Tibial nerve (tissue), 4 donors: ENCODE data around the gene OR1K1. TPM values are rescaled to one million over a fixed set of nuclear protein-coding genes. Genes with fewer than 3 reads are reported as not detected.
A peak's percentile ranks its signal among the peaks of the same experiment; 100 is the strongest.
"Not testable (repeated sequence)": the region's sequence is repeated elsewhere in the genome, so short reads cannot be mapped to it uniquely, and the experiment has no call there.

Experiments used
- DNase-seq, 2 donors: peaks; one replicate each; pipeline ENCODE4 v3.0.0-alpha.2; 2019; ENCODE audit warnings: low spot score in 2 of 2
- H3K27ac ChIP-seq, 4 donors: fragments of 200-600 bp; sonication (generic) in 3 of 4; one replicate each; pipeline ENCODE4 v1.5.1; 2017 to 2019; ENCODE audit warnings: mild to moderate bottlenecking in 1 of 4
- H3K27me3 ChIP-seq, 2 donors: fragments of 200-600 bp; sonication (generic) in 1 of 2; one replicate each; pipeline versions ENCODE4 v1.5.1 to v1.6.0; 2017 to 2019
- H3K36me3 ChIP-seq, 3 donors: fragments of 200-600 bp; sonication (generic); one replicate each; pipeline ENCODE4 v1.5.1; 2018 to 2019
- H3K4me1 ChIP-seq, 4 donors: fragments of 200-600 bp; sonication (generic) in 3 of 4; one replicate each; pipeline ENCODE4 v1.5.1; 2017 to 2019
- H3K4me3 ChIP-seq, 4 donors: fragments of 200-600 bp; sonication (generic) in 3 of 4; one replicate each; pipeline ENCODE4 v1.5.1; 2017 to 2019; ENCODE audit warnings: mild to moderate bottlenecking in 1 of 4, moderate library complexity in 1 of 4
- H3K9me3 ChIP-seq, 4 donors: fragments of 200-600 bp; sonication (generic) in 3 of 4; one replicate each; pipeline ENCODE4 v1.5.1; 2017 to 2019
- CTCF ChIP-seq, 5 experiments: fragments of 200-600 bp in 3 of 5; fragments of 450-650 bp in 2 of 5; sonication (generic) in 3 of 5; IDR thresholded peaks; one replicate each; pipeline ENCODE4 v1.5.1; 2016 to 2019; ENCODE audit warnings: antibody characterized with exemption in 5 of 5, mild to moderate bottlenecking in 3 of 5, moderate library complexity in 2 of 5
- EP300 ChIP-seq, 2 donors: sonication (generic); formaldehyde crosslinking; IDR thresholded peaks; one replicate each; pipeline ENCODE4 v1.6.1; 2017; ENCODE audit warnings: antibody characterized with exemption in 2 of 2, mild to moderate bottlenecking in 1 of 2
- POLR2A ChIP-seq, 2 donors: fragments of 450-650 bp; IDR thresholded peaks; one replicate each; pipeline ENCODE4 v1.6.1; 2017; ENCODE audit warnings: antibody characterized with exemption in 2 of 2, mild to moderate bottlenecking in 2 of 2, moderate library complexity in 2 of 2
- WGBS, 2 donors: methylation state at CpG; one replicate each; pipeline ENCODE4 v1.1.5; 2018; 5-methylcytosine and 5-hydroxymethylcytosine counted together
- total RNA-seq, 4 donors: library from RNA; depleted of rRNA; stranded (reverse); fragments of >200 nt; gene quantifications; one replicate each; pipeline ENCODE4 v1.1.0, GENCODE V29; 2016

OR1K1 gene
- total RNA-seq, 4 donors from 2014 or later: not detected

DNA sequence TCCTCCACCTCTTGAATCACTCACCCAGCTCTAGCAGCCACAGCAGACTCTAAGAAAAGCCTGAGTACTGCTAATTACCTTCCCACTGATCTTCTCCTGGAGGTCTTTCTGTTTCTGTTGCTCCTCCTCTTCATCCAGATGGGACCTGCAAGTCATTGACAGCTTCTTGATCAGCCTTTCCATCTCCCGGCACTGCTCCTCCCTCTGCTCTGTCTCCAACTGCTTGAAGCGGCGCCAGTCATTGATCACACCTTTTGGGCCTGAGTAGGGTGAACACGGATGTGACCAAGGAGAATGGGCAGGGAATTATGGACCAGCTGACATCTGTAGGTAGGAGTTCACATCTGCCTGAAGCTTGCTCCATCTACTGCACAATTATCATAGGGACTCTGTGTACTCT is 23.0 kb downstream of the OR1K1 start:
- peaks cover 0 to 56% (median 20%) of the 10 kb centered on the region in 4 donors for H3K4me1 ChIP-seq
- 94 to 97% methylated on average over 4 of the region's 4 CpGs for WGBS, 2 donors
- H3K27me3 ChIP-seq: no peaks in the 10 kb centered on the region
- peaks cover 0 to 46% (median 0%) of the 10 kb centered on the region in 3 donors for H3K36me3 ChIP-seq
- no peak for DNase-seq
- H3K27ac ChIP-seq: peak overlapping the region in 1 of 4 donors; percentile 44
- no peaks in the 10 kb centered on the region for H3K9me3 ChIP-seq
- no peak overlapping the region for H3K4me3 ChIP-seq
- TF ChIP-seq EP300 (IDR thresholded peaks at IDR 0.05) (no peak), POLR2A (IDR thresholded peaks at IDR 0.05) (no peak), CTCF (IDR thresholded peaks at IDR 0.05) (no peak)

GRCh38 chr9:122827761-122828093 is 27.8 kb downstream of the OR1K1 start:
- Histone ChIP-seq H3K4me3 (peak overlapping the region; percentile 75 to 96 (median 86)), H3K4me1 (peaks cover 0 to 29% (median 18%) of the 10 kb centered on the region in 4 donors), H3K9me3 (no peaks in the 10 kb centered on the region), H3K36me3 (peaks cover 0 to 18% (median 0%) of the 10 kb centered on the region in 3 donors), H3K27ac (peak overlapping the region; percentile 90 to 99 (median 94)), H3K27me3 (no peaks in the 10 kb centered on the region)
- 0% methylated on average over 8 of the region's 8 CpGs for WGBS, 2 donors
- no peak for DNase-seq
- no peak for TF ChIP-seq CTCF (IDR thresholded peaks at IDR 0.05)
- no peak for TF ChIP-seq POLR2A (IDR thresholded peaks at IDR 0.05)
- no peak for TF ChIP-seq EP300 (IDR thresholded peaks at IDR 0.05)

- Histone ChIP-seq H3K36me3 (peaks cover 0 to 10% (median 0%) of the 10 kb centered on the region in 3 donors), H3K27ac (peak overlapping the region; percentile 90 to 99 (median 94)), H3K4me1 (peaks cover 0 to 29% (median 18%) of the 10 kb centered on the region in 4 donors), H3K4me3 (peak overlapping the region; percentile 75 to 96 (median 86))
- not testable (repeated sequence) for DNase-seq, H3K9me3 ChIP-seq, H3K27me3 ChIP-seq
- WGBS, 2 donors: 71% methylated on average over 18 of the region's 18 CpGs
Observed at GRCh38 chr9:122828965-122829284, 29.0 kb downstream of the OR1K1 start.

GRCh38 chr9:122832194-122832593 is 32.3 kb downstream of the OR1K1 start:
- WGBS, 2 donors: 85 to 91% methylated on average over 3 of the region's 3 CpGs
- Histone ChIP-seq H3K27me3 (no peaks in the 10 kb centered on the region), H3K4me1 (peaks cover 0 to 7% (median 4%) of the 10 kb centered on the region in 4 donors), H3K4me3 (no peak overlapping the region), H3K9me3 (no peaks in the 10 kb centered on the region), H3K36me3 (no peaks in the 10 kb centered on the region), H3K27ac (no peak overlapping the region)
- DNase-seq: no peak
- TF ChIP-seq CTCF (IDR thresholded peaks at IDR 0.05): no peak
- TF ChIP-seq EP300 (IDR thresholded peaks at IDR 0.05): no peak
- TF ChIP-seq POLR2A (IDR thresholded peaks at IDR 0.05): no peak

DNA sequence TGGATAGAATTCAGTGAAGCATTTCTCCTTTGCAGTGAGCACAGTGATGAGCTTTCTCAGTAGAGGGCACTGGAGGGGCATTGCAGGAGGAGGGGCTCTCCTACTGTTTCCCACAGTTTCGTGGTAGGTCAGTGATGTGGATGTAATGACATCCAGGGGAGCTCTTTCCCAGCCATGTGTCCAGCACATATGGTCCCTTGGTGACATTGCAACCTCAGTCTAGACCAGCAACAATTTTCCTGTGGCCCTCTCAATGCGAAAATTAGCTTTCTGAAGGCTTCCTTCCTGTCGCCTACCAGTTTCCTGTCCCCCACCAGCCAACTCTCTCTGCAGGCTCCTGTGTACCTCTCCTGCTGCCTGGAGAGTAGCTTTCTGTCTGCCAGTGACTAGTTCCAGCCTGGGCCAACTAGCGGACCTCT is 35.4 kb downstream of the OR1K1 start:
- 52 to 57% methylated on average over 4 of the region's 4 CpGs for WGBS, 2 donors
- TF ChIP-seq POLR2A (IDR thresholded peaks at IDR 0.05) (no peak), EP300 (IDR thresholded peaks at IDR 0.05) (no peak), CTCF (IDR thresholded peaks at IDR 0.05) (no peak)
- H3K27me3 ChIP-seq: no peaks in the 10 kb centered on the region
- no peak for DNase-seq
- no peak overlapping the region for H3K4me3 ChIP-seq
- H3K27ac ChIP-seq: no peak overlapping the region
- no peaks in the 10 kb centered on the region for H3K4me1 ChIP-seq
- no peaks in the 10 kb centered on the region for H3K36me3 ChIP-seq
- no peaks in the 10 kb centered on the region for H3K9me3 ChIP-seq

DNA sequence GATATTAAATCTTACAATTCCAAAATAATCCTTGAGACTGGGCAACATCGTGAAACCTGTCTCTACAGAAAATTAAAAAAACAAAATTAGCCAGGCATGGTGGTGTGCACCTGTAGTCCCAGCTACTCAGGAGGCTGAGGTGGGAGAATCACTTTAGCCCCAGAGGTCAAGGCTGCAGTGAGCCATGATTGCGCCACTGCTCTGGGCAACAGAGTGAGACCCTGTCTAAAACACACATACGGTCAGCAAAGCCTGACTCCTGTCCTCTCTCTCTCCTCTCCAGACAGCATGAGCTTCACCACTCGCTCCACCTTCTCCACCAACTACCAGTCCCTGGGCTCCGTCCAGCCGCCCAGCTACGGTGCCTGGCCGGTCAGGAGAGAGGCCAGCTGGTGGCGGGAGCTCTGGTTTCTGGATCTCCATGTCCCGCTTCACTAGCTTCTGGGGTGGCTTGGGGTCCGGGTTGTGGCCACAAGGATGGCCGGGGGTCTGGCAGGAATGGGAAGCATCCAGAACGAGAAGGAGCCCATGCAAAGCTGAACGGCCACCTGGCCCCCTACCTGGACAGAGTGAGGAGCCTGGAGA is 37.4 kb downstream of the OR1K1 start:
- Histone ChIP-seq H3K4me3 (no peak overlapping the region), H3K36me3 (no peaks in the 10 kb centered on the region), H3K27ac (no peak overlapping the region), H3K27me3 (no peaks in the 10 kb centered on the region), H3K4me1 (no peaks in the 10 kb centered on the region), H3K9me3 (no peaks in the 10 kb centered on the region)
- TF ChIP-seq EP300 (IDR thresholded peaks at IDR 0.05): no peak
- TF ChIP-seq CTCF (IDR thresholded peaks at IDR 0.05): no peak
- TF ChIP-seq POLR2A (IDR thresholded peaks at IDR 0.05): no peak
- 93 to 95% methylated on average over 14 of the region's 14 CpGs for WGBS, 2 donors
- DNase-seq: no peak

- WGBS, 2 donors: 84 to 90% methylated on average over 3 of the region's 3 CpGs
- H3K27me3 ChIP-seq, H3K27ac ChIP-seq, H3K36me3 ChIP-seq, DNase-seq, H3K4me1 ChIP-seq, H3K4me3 ChIP-seq, H3K9me3 ChIP-seq: not testable (repeated sequence)
Observed at GRCh38 chr9:122838441-122838840, 38.5 kb downstream of the OR1K1 start.
